ENCODE measurements around the gene WASF3.

- TF ChIP-seq CTCF (IDR thresholded peaks at IDR 0.05; ENCODE audit: low read length) (no peak), EZH2 (optimal IDR thresholded peaks at IDR 0.05; ENCODE audit: low read depth, low read length) (no peak)
Measured at GRCh38 chr13:26668357-26669146, 111.1 kb downstream of the WASF3 start.
